ENCODE data around the gene PTGIR.

PTGIR gene

GRCh38 chr19:46601318-46602224 lies 23.3 kb downstream of the PTGIR start, which contains the start of gene CALM3:
CALM3 (plus strand) TSS chr19:46601330; CDS start chr19:46601435, 105 bp downstream.
- DNase-seq (ENCODE audit: low read depth in 4 of 4, low spot score in 1 of 4): no peak

- DNase-seq (ENCODE audit: low read depth in 4 of 4, low spot score in 1 of 4): peak; percentile 93 to 96 (median 96)
These were observed 24.2 kb downstream of the PTGIR start for GRCh38 chr19:46600384-46601317.

GRCh38 chr19:46599716-46600373 lies 25.0 kb downstream of the PTGIR start:
- no peak for DNase-seq (ENCODE audit: low read depth in 4 of 4, low spot score in 1 of 4)

- DNase-seq (ENCODE audit: low read depth in 4 of 4, low spot score in 1 of 4): no peak
These were observed 26.4 kb downstream of the PTGIR start for GRCh38 chr19:46598372-46598917.

GRCh38 chr19:46596008-46596407 lies 28.9 kb downstream of the PTGIR start:
- no peak for DNase-seq (ENCODE audit: low read depth in 4 of 4, low spot score in 1 of 4)

- DNase-seq (ENCODE audit: low read depth in 4 of 4, low spot score in 1 of 4): no peak
These were observed 33.0 kb downstream of the PTGIR start for GRCh38 chr19:46591870-46592269.

DNA sequence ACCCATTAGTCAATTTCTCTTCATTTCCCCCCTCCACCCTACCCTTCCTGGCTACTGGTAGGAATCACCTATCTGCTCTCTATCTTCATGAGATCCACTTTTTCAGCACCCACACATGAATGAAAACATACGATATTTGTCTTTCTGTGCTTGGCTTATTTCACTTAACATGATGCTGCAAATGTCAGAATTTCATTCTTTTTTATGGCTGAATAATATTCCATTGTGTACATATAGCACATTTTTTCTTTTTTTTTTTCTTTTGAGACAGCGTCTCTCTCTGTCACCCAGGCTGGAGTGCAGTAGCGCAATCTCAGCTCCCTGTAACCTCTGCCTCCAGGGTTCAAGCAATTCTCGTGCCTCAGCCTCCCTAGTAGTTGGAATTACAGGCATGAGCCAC lies 33.6 kb downstream of the PTGIR start:
- DNase-seq (ENCODE audit: low read depth in 4 of 4, low spot score in 1 of 4): no peak

DNA sequence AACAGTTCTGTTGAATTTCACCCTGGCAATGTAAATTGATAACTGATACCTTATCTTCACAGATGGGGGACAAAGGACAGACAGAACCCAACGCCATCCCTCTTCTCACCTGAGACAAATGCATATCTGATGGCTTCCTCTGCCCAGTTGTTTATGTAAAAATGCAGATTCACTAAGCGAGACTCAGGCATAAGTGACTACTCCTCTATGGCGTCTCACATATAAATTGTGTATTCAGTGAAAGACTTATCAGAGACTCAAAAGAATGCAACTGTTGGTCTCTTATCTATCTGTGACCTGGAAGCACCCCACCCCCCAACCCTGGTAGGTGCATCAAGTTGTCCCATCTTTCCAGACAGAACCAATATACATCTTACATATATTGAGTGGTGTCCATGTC lies 37.0 kb downstream of the PTGIR start:
- DNase-seq (ENCODE audit: low read depth in 4 of 4, low spot score in 1 of 4): no peak

- DNase-seq (ENCODE audit: low read depth in 4 of 4, low spot score in 1 of 4): no peak
These were observed 38.6 kb downstream of the PTGIR start for GRCh38 chr19:46586294-46586693.

GRCh38 chr19:46585539-46585938 lies 39.4 kb downstream of the PTGIR start:
- DNase-seq (ENCODE audit: low read depth in 4 of 4, low spot score in 1 of 4): no peak

GRCh38 chr19:46580247-46580646 lies 44.6 kb downstream of the PTGIR start:
- no peak for DNase-seq (ENCODE audit: low read depth in 4 of 4, low spot score in 1 of 4)

DNA sequence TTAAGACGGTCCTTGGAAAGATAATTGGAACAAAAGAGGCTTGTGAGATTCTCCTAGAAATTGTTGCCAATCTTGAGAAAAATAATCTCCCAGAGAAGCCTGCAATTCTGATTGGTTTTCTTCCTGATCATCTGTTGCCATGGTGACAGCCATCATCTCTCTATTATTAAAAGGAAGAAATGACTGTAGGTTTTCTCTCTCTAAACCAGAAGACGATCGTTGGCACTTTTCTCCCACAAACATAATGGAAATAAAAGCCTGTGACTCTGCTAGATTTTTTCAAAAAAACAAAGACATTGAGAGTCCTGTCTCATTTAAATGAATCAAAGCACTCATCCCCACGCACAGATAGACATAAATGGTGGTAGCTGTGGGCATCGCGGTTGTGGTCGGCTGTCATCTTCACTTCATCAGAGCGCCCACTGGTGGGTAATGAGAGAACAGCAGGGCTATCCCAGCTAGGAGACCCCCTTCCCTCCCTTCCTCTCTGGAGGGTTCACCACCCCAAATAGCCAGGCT lies 45.5 kb downstream of the PTGIR start:
- DNase-seq (ENCODE audit: low read depth in 4 of 4, low spot score in 1 of 4): peak in 1 of 4 experiments; percentile 21

GRCh38 chr19:46578450-46578849 lies 46.4 kb downstream of the PTGIR start:
- DNase-seq (ENCODE audit: low read depth in 4 of 4, low spot score in 1 of 4): no peak

DNA sequence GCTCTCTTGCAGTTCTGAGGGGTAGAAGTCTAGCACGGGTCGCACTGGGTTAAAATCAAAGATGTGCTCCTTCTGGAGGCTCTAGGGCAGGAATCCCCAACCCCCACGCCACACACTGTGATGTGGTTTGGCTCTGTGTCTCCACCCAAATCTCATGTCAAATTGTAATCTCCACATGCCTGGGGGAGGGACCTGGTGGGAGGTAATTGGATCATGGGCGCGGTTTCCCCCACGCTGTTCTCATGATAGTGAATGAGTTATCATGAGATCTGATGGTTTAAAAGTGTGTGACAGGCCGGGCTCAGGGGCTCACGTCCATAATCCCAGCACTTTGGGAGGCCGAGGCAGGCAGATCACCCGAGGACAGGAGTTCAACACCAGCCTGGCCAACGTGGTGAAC lies 50.4 kb downstream of the PTGIR start:
- peak in 2 of 4 experiments; percentile 15 to 31 for DNase-seq (ENCODE audit: low read depth in 4 of 4, low spot score in 1 of 4)

GRCh38 chr19:46573679-46574498 lies 51.0 kb downstream of the PTGIR start:
- no peak for DNase-seq (ENCODE audit: low read depth in 4 of 4, low spot score in 1 of 4)

- DNase-seq (ENCODE audit: low read depth in 4 of 4, low spot score in 1 of 4): no peak
These were observed 53.4 kb downstream of the PTGIR start for GRCh38 chr19:46571495-46571894.

Data from stimulated activated CD4-positive, alpha-beta T cell treated with anti-CD3 and anti-CD28 coated beads, Interleukin-1b, Interleukin-23, amount 100 ng/mL, for 24 hours (primary cell).